MCF 10A (cell line): Measurements from ENCODE around the gene MAP3K9. TPM values are rescaled to one million over a fixed set of nuclear protein-coding genes. Genes with fewer than 3 reads are reported as not detected.

ENCODE experiments used
- BruUV-seq: library from RNA; stranded (reverse); fragments of 400-500 nt; replicated peaks from 2 replicates; lab custom pipeline; 2021; lab: Mats Ljungman, UMichigan
- CTCF ChIA-PET: fragments of 300-600 bp; sonication (Branson Sonifier 250); formaldehyde crosslinking; extraction: SDS; loops from one replicate; lab custom pipeline; 2021; ENCODE audit warnings: antibody characterized with exemption, inconsistent platforms; lab: Yijun Ruan, JAX
- POLR2A ChIA-PET: fragments of 300-600, 350-650 bp; sonication (Branson Sonifier 250); formaldehyde crosslinking; extraction: SDS; loops from one replicate; lab custom pipeline; 2020; ENCODE audit warnings: antibody characterized with exemption, inconsistent platforms; lab: Yijun Ruan, JAX
- DNase-seq: peaks from one replicate; pipeline ENCODE4 v3.0.0-alpha.2; 2018; ENCODE audit not compliant: unreplicated experiment
- H3K27ac Mint-ChIP-seq: one replicate; pipeline ENCODE4 v1.8.0; 2022; ENCODE audit warnings: mild to moderate bottlenecking, low read depth, mixed read lengths; ENCODE audit not compliant: unreplicated experiment
- H3K27me3 Mint-ChIP-seq: one replicate; pipeline ENCODE4 v1.8.0; 2022; ENCODE audit warnings: mixed read lengths; ENCODE audit not compliant: insufficient read depth, unreplicated experiment
- H3K36me3 Mint-ChIP-seq: one replicate; pipeline ENCODE4 v1.8.0; 2022; ENCODE audit warnings: mild to moderate bottlenecking, moderate library complexity, mixed read lengths; ENCODE audit not compliant: insufficient read depth, unreplicated experiment
- H3K4me1 Mint-ChIP-seq: one replicate; pipeline ENCODE4 v1.8.0; 2022; ENCODE audit warnings: mixed read lengths; ENCODE audit not compliant: insufficient read depth, unreplicated experiment
- H3K4me3 Mint-ChIP-seq: one replicate; pipeline ENCODE4 v1.8.0; 2022; ENCODE audit warnings: mild to moderate bottlenecking, moderate library complexity, mixed read lengths; ENCODE audit not compliant: unreplicated experiment
- H3K9me3 Mint-ChIP-seq: one replicate; pipeline ENCODE4 v1.8.0; 2022; ENCODE audit warnings: mixed read lengths; ENCODE audit not compliant: unreplicated experiment
- intact Hi-C: fragments of 100-400 bp; cut with micrococcal nuclease; formaldehyde crosslinking; loops from 2 replicates; pipeline ENCODE4 v1.14.1; 2022
- total RNA-seq: library from RNA; stranded (reverse); gene quantifications from 2 replicates; pipeline ENCODE4 v1.2.3, GENCODE V29; 2022
- TF ChIP-seq, protein P1 (sequence below): fragments of 200-600 bp; IDR thresholded peaks from one replicate; pipeline ENCODE4 v1.8.0; 2022; ENCODE audit warnings: antibody characterized with exemption, mild to moderate bottlenecking; ENCODE audit not compliant: unreplicated experiment

MAP3K9 gene
- total RNA-seq, 1 experiment from 2014 or later, result 18.6 TPM

GRCh38 chr14:70714055-70714550 lies 95.2 kb downstream of the MAP3K9 start:
- TF ChIP-seq, protein P1, sequence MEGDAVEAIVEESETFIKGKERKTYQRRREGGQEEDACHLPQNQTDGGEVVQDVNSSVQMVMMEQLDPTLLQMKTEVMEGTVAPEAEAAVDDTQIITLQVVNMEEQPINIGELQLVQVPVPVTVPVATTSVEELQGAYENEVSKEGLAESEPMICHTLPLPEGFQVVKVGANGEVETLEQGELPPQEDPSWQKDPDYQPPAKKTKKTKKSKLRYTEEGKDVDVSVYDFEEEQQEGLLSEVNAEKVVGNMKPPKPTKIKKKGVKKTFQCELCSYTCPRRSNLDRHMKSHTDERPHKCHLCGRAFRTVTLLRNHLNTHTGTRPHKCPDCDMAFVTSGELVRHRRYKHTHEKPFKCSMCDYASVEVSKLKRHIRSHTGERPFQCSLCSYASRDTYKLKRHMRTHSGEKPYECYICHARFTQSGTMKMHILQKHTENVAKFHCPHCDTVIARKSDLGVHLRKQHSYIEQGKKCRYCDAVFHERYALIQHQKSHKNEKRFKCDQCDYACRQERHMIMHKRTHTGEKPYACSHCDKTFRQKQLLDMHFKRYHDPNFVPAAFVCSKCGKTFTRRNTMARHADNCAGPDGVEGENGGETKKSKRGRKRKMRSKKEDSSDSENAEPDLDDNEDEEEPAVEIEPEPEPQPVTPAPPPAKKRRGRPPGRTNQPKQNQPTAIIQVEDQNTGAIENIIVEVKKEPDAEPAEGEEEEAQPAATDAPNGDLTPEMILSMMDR, result peak; percentile 72
- H3K27ac Mint-ChIP-seq, result no peak overlapping the region
- peaks cover 17% of the 10 kb centered on the region for H3K4me1 Mint-ChIP-seq
- CTCF ChIA-PET, result interaction anchor here (0.6 to 10.4 kb wide), 28 partner anchors 8 to 1369 kb away, joined by 3 to 97 read pairs (median 4); no protein-coding TSS in a partner anchor
- BruUV-seq, result no TSS peak
- POLR2A ChIA-PET, result interaction anchor here (1.4 to 1.9 kb wide), 2 partner anchors 41 to 92 kb away, joined by 4 read pairs; no protein-coding TSS in a partner anchor
- no peaks in the 10 kb centered on the region for H3K9me3 Mint-ChIP-seq
- no peak overlapping the region for H3K4me3 Mint-ChIP-seq
- DNase-seq, result peak; percentile 72
- intact Hi-C loops, result loop anchor here (1.0 to 5.0 kb wide), 3 partner anchors 72 to 103 kb away; partner anchors contain the start of gene TTC9
- H3K27me3 Mint-ChIP-seq, result no peaks in the 10 kb centered on the region
- H3K36me3 Mint-ChIP-seq, result peaks cover 4% of the 10 kb centered on the region

DNA sequence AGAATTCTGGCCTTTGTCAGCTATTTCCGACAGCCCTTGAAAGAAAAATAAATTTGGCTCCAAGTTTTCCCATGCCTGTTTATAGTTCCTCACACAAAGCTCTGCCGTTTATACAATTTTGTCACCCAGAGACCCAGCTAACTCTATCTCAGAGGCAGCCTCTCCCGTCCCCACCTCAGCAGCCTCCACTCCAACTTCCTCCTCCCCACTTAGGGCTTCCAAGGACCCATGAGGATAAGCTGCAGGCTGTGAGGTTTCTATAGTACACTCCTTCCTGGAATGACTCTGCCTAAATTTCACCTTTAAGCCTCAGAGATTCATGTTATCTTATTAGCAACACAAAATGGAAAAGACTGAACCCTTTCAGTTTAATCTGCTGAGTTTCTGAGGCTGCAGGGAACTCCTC lies 95.8 kb downstream of the MAP3K9 start:
- intact Hi-C loops, result loop anchor here (5.0 kb wide), 1 partner anchor 71 kb away; the partner anchor contains the start of gene TTC9
- DNase-seq, result no peak
- Mint-ChIP-seq H3K9me3 (no peaks in the 10 kb centered on the region), H3K36me3 (peaks cover 4% of the 10 kb centered on the region), H3K27me3 (no peaks in the 10 kb centered on the region), H3K4me3 (no peak overlapping the region), H3K27ac (no peak overlapping the region), H3K4me1 (peaks cover 12% of the 10 kb centered on the region)
- ChIA-PET CTCF (interaction anchor here (0.6 to 10.4 kb wide), 24 partner anchors 9 to 1050 kb away, joined by 3 to 97 read pairs (median 5); no protein-coding TSS in a partner anchor), POLR2A (interaction anchor here (0.7 to 1.9 kb wide), 3 partner anchors 21 to 92 kb away, joined by 3 to 4 read pairs (median 4); no protein-coding TSS in a partner anchor)
- TF ChIP-seq, protein P1, result no peak
- BruUV-seq, result no TSS peak

GRCh38 chr14:70713096-70713495 lies 96.2 kb downstream of the MAP3K9 start:
- H3K36me3 Mint-ChIP-seq, result peaks cover 2% of the 10 kb centered on the region
- intact Hi-C loops, result loop anchor here (5.0 kb wide), 1 partner anchor 71 kb away; the partner anchor contains the start of gene TTC9
- no peak overlapping the region for H3K4me3 Mint-ChIP-seq
- POLR2A ChIA-PET, result interaction anchor here (0.5 to 1.9 kb wide), 4 partner anchors 20 to 91 kb away, joined by 3 to 4 read pairs (median 4); no protein-coding TSS in a partner anchor
- DNase-seq, result no peak
- no peaks in the 10 kb centered on the region for H3K27me3 Mint-ChIP-seq
- H3K4me1 Mint-ChIP-seq, result peaks cover 8% of the 10 kb centered on the region
- TF ChIP-seq, protein P1, result no peak
- no TSS peak for BruUV-seq
- no peak overlapping the region for H3K27ac Mint-ChIP-seq
- no peaks in the 10 kb centered on the region for H3K9me3 Mint-ChIP-seq
- CTCF ChIA-PET, result interaction anchor here (0.6 to 10.4 kb wide), 22 partner anchors 10 to 118 kb away, joined by 3 to 97 read pairs (median 5); no protein-coding TSS in a partner anchor

DNA sequence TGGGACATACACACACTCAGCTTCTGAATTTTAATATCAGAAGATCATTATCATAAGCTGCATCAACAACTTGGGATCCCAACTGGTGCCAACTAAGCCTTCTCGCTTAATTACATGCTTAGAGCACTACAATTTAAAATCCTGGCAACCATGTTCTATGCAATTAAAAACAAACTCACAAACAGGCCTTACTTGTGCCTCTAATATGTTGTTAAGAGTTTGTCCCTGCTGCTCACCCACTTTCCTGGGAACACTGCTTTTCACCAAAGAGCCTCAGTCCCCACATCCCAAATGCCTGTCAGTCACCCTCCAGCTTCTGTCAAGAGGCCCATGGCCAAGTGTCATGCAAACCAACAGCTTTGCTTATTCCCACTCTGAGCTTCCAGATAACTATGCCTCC lies 97.9 kb downstream of the MAP3K9 start:
- Mint-ChIP-seq H3K4me1 (peaks cover 6% of the 10 kb centered on the region), H3K27ac (no peak overlapping the region), H3K36me3 (no peaks in the 10 kb centered on the region), H3K4me3 (no peak overlapping the region), H3K27me3 (no peaks in the 10 kb centered on the region), H3K9me3 (no peaks in the 10 kb centered on the region)
- no TSS peak for BruUV-seq
- intact Hi-C loops, result loop anchor here (5.0 kb wide), 1 partner anchor 69 kb away; the partner anchor contains the start of gene TTC9
- DNase-seq, result no peak
- TF ChIP-seq, protein P1, result no peak
- POLR2A ChIA-PET, result no interaction called here
- CTCF ChIA-PET, result interaction anchor here (0.8 to 10.4 kb wide), 5 partner anchors 48 to 106 kb away, joined by 3 to 97 read pairs (median 3); no protein-coding TSS in a partner anchor
